DMS79 (cell line): ENCODE measurements around the gene OR5AK2.
"Not testable (repeated sequence)": the region's sequence is repeated elsewhere in the genome, so short reads cannot be mapped to it uniquely, and the experiment has no call there.

ENCODE experiments used
- DNase-seq: peaks from one replicate; lab custom pipeline; 2025; lab: John Stamatoyannopoulos, UW

The OR5AK2 gene, protein sequence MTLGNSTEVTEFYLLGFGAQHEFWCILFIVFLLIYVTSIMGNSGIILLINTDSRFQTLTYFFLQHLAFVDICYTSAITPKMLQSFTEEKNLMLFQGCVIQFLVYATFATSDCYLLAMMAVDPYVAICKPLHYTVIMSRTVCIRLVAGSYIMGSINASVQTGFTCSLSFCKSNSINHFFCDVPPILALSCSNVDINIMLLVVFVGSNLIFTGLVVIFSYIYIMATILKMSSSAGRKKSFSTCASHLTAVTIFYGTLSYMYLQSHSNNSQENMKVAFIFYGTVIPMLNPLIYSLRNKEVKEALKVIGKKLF

GRCh38 chr11:56988614-56989013, at the start of gene OR5AK2:
Gene OR5AK2, plus strand, starts transcription at chr11:56988914. Its CDS starts 0 bp downstream, at chr11:56988914.
- no peak for DNase-seq

DNA sequence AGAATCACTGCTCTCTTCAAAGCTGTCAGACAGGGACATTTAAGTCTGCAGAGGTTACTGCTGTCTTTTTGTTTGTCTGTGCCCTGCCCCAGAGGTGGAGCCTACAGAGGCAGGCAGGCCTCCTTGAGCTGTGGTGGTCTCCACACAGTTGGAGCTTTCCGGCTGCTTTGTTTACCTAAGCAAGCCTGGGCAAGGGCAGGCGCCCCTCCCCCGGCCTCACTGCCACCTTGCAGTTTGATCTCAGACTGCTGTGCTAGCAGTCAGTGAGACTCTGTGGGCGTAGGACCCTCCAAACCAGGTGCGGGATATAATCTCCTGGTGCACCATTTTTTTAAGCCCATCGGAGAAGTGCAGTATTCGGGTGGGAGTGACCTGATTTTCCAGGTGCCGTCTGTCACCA, 43.2 kb upstream of the OR5AK2 start:
- DNase-seq: not testable (repeated sequence)

DNA sequence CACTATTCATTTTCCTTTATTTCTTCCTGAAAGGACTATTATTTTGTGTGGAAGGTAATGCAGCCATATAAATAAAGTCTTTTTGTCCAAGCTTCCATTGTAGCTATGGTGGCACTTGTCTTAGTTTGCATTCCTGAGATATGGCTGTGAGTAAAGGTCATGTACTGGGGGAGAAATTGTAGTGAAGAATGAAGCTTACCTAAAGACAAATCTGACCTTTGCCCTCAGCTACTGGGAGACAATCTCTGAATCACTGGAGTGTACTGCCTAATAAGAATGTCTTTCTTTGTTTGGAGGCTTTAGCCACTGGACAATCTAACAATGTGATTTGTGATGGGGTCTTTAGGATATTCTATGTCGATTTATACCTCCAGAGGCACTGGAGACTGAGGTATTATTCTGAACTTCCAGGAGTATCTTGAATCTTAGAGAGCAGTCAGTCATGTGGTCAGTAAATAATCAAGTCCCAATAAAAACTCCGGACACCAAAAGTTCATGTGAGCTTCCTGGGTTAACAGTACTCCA, 39.7 kb upstream of the OR5AK2 start:
- DNase-seq: no peak

- DNase-seq: no peak
These were observed 38.2 kb upstream of the OR5AK2 start for GRCh38 chr11:56950510-56950909.

DNA sequence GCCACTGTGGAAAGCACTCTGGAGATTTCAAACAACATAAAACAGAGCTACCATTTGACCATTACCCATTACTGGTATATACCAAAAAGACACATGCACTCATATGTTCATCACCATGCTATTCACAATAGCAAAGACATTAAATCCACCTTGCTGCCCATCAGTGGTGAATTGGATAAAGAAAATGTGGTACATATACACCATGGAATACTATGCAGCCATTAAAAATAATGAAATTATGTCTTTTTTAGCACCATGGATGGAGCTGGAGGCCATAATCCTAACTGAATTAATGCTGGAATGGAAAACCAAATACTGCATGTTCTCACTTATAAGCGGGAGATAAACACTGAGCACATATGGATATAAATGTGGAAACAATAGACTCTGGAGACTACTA, 34.8 kb upstream of the OR5AK2 start:
- DNase-seq: not testable (repeated sequence)

GRCh38 chr11:56961609-56962008, 27.1 kb upstream of the OR5AK2 start:
- no peak for DNase-seq

- no peak for DNase-seq
These were observed 21.0 kb upstream of the OR5AK2 start for GRCh38 chr11:56967726-56968125.

DNA sequence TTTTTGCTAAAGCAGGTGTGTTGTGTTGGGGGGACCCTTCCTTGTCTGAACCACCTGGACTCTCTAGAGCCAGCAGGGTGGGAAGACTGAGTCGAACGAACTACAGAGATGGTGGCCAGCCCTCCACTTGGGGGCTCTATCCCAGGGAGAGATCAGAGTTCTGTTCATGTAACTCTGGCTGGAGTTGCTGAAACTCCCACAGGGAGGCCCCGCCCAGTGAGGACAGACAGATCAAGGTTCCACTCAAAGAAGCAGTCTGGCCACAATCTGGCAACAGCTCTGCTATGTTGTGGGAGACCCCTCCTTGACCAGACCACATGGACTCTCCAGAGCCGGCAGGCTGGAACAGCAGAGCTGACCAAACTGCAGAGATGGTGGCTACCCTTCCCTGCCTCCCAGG, 20.2 kb upstream of the OR5AK2 start:
- no peak for DNase-seq

GRCh38 chr11:56977314-56977713, 11.4 kb upstream of the OR5AK2 start:
- DNase-seq: no peak

DNA sequence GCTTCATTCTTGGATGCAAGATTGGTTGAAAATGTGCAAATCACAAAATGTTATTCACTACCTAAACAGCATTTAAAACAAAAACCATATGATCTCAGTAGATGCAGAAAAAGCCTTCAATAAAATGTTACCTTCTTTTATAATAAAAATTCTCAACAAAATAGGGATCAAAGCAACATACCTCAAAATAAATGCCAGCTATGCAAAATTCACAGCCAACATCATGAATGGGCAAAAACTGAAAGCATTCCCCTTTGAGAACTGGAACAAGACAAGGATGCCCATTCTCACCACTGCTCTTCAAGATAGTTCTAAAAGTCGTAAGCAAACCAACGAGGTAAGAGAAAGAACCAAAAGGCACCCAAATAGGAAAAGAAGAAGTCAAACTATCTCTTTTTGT, 2.0 kb downstream of the OR5AK2 start:
- DNase-seq: no peak

DNA sequence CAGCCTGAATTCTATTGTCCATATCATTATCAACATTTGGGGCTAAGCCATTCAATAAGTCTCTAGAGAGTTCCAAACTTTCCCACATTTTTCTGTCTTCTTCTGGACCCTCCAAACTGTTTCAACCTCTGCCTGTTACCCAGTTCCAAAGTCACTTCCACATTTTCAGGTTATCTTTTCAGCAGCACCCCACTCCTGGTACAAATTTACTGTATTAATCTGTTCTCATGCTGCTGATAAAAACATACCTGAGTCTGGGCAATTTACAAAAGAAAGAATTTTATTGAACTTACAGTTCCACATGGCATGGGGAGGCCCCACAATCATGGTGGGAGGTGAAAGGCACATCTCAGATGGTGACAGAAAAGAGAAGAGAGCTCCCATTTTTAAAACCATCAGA, 5.8 kb downstream of the OR5AK2 start:
- DNase-seq: no peak

DNA sequence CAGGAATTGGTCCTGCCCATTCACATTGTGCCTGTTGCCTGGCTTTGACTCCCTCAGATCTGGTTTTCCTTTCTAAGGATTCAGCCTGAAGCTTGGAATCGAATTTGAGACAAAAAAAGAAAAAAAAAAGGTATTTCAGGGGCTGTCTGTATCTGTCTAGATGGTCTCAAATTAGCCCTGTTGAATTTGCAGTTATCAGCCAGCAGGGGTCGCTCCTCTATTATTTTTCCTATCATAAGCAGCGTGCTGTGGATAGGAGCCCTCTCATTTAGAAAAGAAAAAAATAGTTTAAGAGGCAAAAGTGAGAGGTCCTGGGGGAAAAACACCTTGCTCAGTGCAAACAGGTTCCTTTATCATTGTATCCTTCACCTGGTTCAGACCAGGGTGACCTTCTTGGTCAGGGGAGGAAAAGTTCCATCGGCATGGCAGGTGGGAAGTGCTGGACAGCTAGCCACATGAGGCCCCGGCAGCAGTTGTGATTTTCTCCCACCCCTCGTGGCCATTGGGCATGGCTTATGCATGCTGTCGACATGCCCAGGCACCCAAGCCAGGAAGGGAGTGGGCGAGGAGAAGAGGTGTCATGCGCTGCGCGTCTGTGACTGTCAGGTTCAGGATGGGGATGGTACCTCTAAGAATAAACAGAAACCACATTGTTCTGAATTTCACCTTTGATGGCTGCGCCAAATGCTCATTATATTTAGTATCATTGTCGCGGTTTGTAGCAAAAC, 13.1 kb downstream of the OR5AK2 start:
- DNase-seq: no peak

- no peak for DNase-seq
These were observed 19.7 kb downstream of the OR5AK2 start for GRCh38 chr11:57008373-57008772.

DNA sequence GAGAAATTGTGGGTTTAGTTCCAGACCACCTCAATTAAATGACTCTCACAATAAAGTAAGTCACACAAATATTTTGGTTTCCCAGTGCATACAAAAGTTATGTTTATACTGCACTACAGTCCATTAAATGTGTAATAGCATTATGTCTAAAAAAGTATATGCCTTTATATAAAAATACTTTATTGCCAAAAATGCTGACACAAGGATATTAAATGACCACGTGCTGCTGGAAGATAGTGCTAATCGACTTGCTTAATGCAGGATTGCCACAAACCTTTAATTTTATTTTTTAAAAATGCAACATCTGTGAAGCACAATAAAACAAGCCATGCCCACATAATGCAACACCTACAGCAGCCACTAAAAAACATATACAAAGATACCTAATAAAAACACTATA, 27.0 kb downstream of the OR5AK2 start:
- no peak for DNase-seq

- no peak for DNase-seq
These were observed 42.8 kb downstream of the OR5AK2 start for GRCh38 chr11:57031556-57031955.
